ENCODE data around the gene URB1. TPM values are rescaled to one million over a fixed set of nuclear protein-coding genes. Genes with fewer than 3 reads are reported as not detected.

Gene URB1
- total and polyA plus RNA-seq, 4 donors = 3.7 to 17.6 (median 11.4) TPM

GRCh38 chr21:32377991-32378390 is 14.8 kb downstream of the URB1 start:
- no peak for TF ChIP-seq CTCF (IDR thresholded peaks at IDR 0.05; ENCODE audit: control extremely low read depth, extremely low read depth)
- H3K9ac ChIP-seq (ENCODE audit: insufficient read depth in 1 of 2, low read length in 2 of 2) = no peak overlapping the region
- H3K9me3 ChIP-seq (ENCODE audit: control insufficient read depth in 4 of 4, insufficient read depth in 3 of 4, low read length in 3 of 4) = no peaks in the 10 kb centered on the region
- H3K27me3 ChIP-seq (ENCODE audit: control insufficient read depth in 3 of 3, insufficient read depth in 3 of 3, low read length in 2 of 3) = no peaks in the 10 kb centered on the region
- H3K4me1 ChIP-seq (ENCODE audit: control insufficient read depth in 5 of 5, insufficient read depth in 5 of 5, low read length in 5 of 5) = no peaks in the 10 kb centered on the region
- ATAC-seq (ENCODE audit: insufficient read depth, low FRiP score) (no peak), DNase-seq (no peak)
- no peak overlapping the region for H3K27ac ChIP-seq (ENCODE audit: low read depth in 1 of 2, low read length in 1 of 2)
- H3K4me3 ChIP-seq = no peak overlapping the region
- WGBS, 2 donors = 80 to 81% methylated on average over 7 of the region's 7 CpGs
- H3K36me3 ChIP-seq (ENCODE audit: control insufficient read depth in 4 of 4, insufficient read depth in 4 of 4, low read length in 4 of 4) = peaks cover 21 to 34% (median 25%) of the 10 kb centered on the region in 4 donors

GRCh38 chr21:32377506-32377905 is 15.3 kb downstream of the URB1 start:
- no peak overlapping the region for H3K27ac ChIP-seq (ENCODE audit: low read depth in 1 of 2, low read length in 1 of 2)
- peaks cover 17 to 30% (median 21%) of the 10 kb centered on the region in 4 donors for H3K36me3 ChIP-seq (ENCODE audit: control insufficient read depth in 4 of 4, insufficient read depth in 4 of 4, low read length in 4 of 4)
- ATAC-seq (ENCODE audit: insufficient read depth, low FRiP score) (no peak), DNase-seq (no peak)
- no peaks in the 10 kb centered on the region for H3K4me1 ChIP-seq (ENCODE audit: control insufficient read depth in 5 of 5, insufficient read depth in 5 of 5, low read length in 5 of 5)
- no peak for TF ChIP-seq CTCF (IDR thresholded peaks at IDR 0.05; ENCODE audit: control extremely low read depth, extremely low read depth)
- 90 to 95% methylated on average over 8 of the region's 8 CpGs for WGBS, 2 donors
- no peaks in the 10 kb centered on the region for H3K9me3 ChIP-seq (ENCODE audit: control insufficient read depth in 4 of 4, insufficient read depth in 3 of 4, low read length in 3 of 4)
- no peak overlapping the region for H3K9ac ChIP-seq (ENCODE audit: insufficient read depth in 1 of 2, low read length in 2 of 2)
- no peak overlapping the region for H3K4me3 ChIP-seq
- no peaks in the 10 kb centered on the region for H3K27me3 ChIP-seq (ENCODE audit: control insufficient read depth in 3 of 3, insufficient read depth in 3 of 3, low read length in 2 of 3)

- no peaks in the 10 kb centered on the region for H3K27me3 ChIP-seq (ENCODE audit: control insufficient read depth in 3 of 3, insufficient read depth in 3 of 3, low read length in 2 of 3)
- H3K9ac ChIP-seq (ENCODE audit: insufficient read depth in 1 of 2, low read length in 2 of 2) = no peak overlapping the region
- H3K4me3 ChIP-seq = no peak overlapping the region
- H3K27ac ChIP-seq (ENCODE audit: low read depth in 1 of 2, low read length in 1 of 2) = no peak overlapping the region
- peaks cover 14 to 38% (median 21%) of the 10 kb centered on the region in 4 donors for H3K36me3 ChIP-seq (ENCODE audit: control insufficient read depth in 4 of 4, insufficient read depth in 4 of 4, low read length in 4 of 4)
- ATAC-seq (ENCODE audit: insufficient read depth, low FRiP score) = no peak
- 37 to 65% methylated on average over 3 of the region's 3 CpGs for WGBS, 2 donors
- H3K9me3 ChIP-seq (ENCODE audit: control insufficient read depth in 4 of 4, insufficient read depth in 3 of 4, low read length in 3 of 4) = no peaks in the 10 kb centered on the region
- peaks cover 0 to 2% (median 0%) of the 10 kb centered on the region in 5 donors for H3K4me1 ChIP-seq (ENCODE audit: control insufficient read depth in 5 of 5, insufficient read depth in 5 of 5, low read length in 5 of 5)
- TF ChIP-seq CTCF (IDR thresholded peaks at IDR 0.05; ENCODE audit: control extremely low read depth, extremely low read depth) = no peak
- DNase-seq = peak in 1 of 3 donors; percentile 21
Measured at GRCh38 chr21:32372755-32373154, 20.1 kb downstream of the URB1 start.

- peak overlapping the region in 1 of 2 donors; percentile 76 for H3K27ac ChIP-seq (ENCODE audit: low read depth in 1 of 2, low read length in 1 of 2)
- no peak overlapping the region for H3K9ac ChIP-seq (ENCODE audit: insufficient read depth in 1 of 2, low read length in 2 of 2)
- DNase-seq = peak in 1 of 3 donors; percentile 25
- H3K36me3 ChIP-seq (ENCODE audit: control insufficient read depth in 4 of 4, insufficient read depth in 4 of 4, low read length in 4 of 4) = peaks cover 13 to 35% (median 25%) of the 10 kb centered on the region in 4 donors
- H3K4me1 ChIP-seq (ENCODE audit: control insufficient read depth in 5 of 5, insufficient read depth in 5 of 5, low read length in 5 of 5) = peaks cover 0 to 2% (median 0%) of the 10 kb centered on the region in 5 donors
- WGBS, 2 donors = 41 to 44% methylated on average over 6 of the region's 6 CpGs
- TF ChIP-seq CTCF (IDR thresholded peaks at IDR 0.05; ENCODE audit: control extremely low read depth, extremely low read depth) = no peak
- H3K27me3 ChIP-seq (ENCODE audit: control insufficient read depth in 3 of 3, insufficient read depth in 3 of 3, low read length in 2 of 3) = no peaks in the 10 kb centered on the region
- H3K9me3 ChIP-seq (ENCODE audit: control insufficient read depth in 4 of 4, insufficient read depth in 3 of 4, low read length in 3 of 4) = no peaks in the 10 kb centered on the region
- H3K4me3 ChIP-seq = no peak overlapping the region
- peak; percentile 87 for ATAC-seq (ENCODE audit: insufficient read depth, low FRiP score)
Measured at GRCh38 chr21:32371913-32372314, 20.9 kb downstream of the URB1 start.
